Endothelial cell of umbilical vein (primary cell): ENCODE data around the gene ELOA. TPM values are rescaled to one million over a fixed set of nuclear protein-coding genes. Genes with fewer than 3 reads are reported as not detected.

ENCODE experiments used
- BruUV-seq: library from RNA; stranded (reverse); fragments of 400-500 nt; replicated peaks from 2 replicates; lab custom pipeline; 2021; lab: Mats Ljungman, UMichigan
- CTCF ChIA-PET: fragments of 300-600, 350-600 bp; sonication (Branson Sonifier 250); formaldehyde crosslinking; loops from one replicate; lab custom pipeline; 2021; ENCODE audit warnings: antibody characterized with exemption, inconsistent platforms; lab: Charles Lee
- POLR2A ChIA-PET: fragments of 300-600, 350-600 bp; sonication (Branson Sonifier 250); formaldehyde crosslinking; loops from one replicate; lab custom pipeline; 2021; ENCODE audit warnings: antibody characterized with exemption, inconsistent platforms; lab: Charles Lee
- DNase-seq: peaks from one replicate; pipeline ENCODE4 v3.0.0-alpha.2; 2011; ENCODE audit warnings: low read depth, low spot score
- FAIRE-seq: peaks from 2 replicates; lab custom pipeline; 2011; peaks lifted over from hg19 to GRCh38; lab: Jason Lieb, UNC
- H2AFZ ChIP-seq: 2 replicates; pipeline ENCODE4 v1.6.0; 2012; ENCODE audit warnings: low read depth, low read length, control low read depth, inconsistent platforms
- H3K27ac ChIP-seq: 2 replicates; pipeline ENCODE4 v1.5.1; 2011; ENCODE audit warnings: low read depth, mild to moderate bottlenecking, control low read depth, low read length, moderate library complexity; ENCODE audit not compliant: insufficient read depth
- H3K27me3 ChIP-seq, 2 experiments: 2 replicates each; pipeline versions ENCODE4 v1.6.0 to v1.6.1; 2011; ENCODE audit warnings: low read length in 2 of 2, mixed read lengths in 1 of 2; ENCODE audit not compliant: control insufficient read depth in 2 of 2, insufficient read depth in 2 of 2
- H3K36me3 ChIP-seq, 2 experiments: 2 replicates in 1 of 2; 3 replicates in 1 of 2; pipeline ENCODE4 v1.5.1; 2011; ENCODE audit warnings: low read length in 2 of 2, mild to moderate bottlenecking in 1 of 2, moderate library complexity in 1 of 2; ENCODE audit not compliant: control insufficient read depth in 2 of 2, insufficient read depth in 2 of 2; ENCODE audit errors: extremely low read depth in 1 of 2
- H3K4me1 ChIP-seq: 3 replicates; pipeline ENCODE4 v1.5.1; 2011; ENCODE audit warnings: mild to moderate bottlenecking, low read length; ENCODE audit not compliant: control insufficient read depth, insufficient read depth; ENCODE audit errors: extremely low read depth
- H3K4me2 ChIP-seq: 2 replicates; pipeline ENCODE4 v1.6.1; 2011; ENCODE audit warnings: low read length, control low read depth, mixed read lengths; ENCODE audit not compliant: insufficient read depth
- H3K4me3 ChIP-seq, 3 experiments: fragments of 200-600 bp in 1 of 3; sonication (generic), shearing (Covaris generic) in 1 of 3; replicated peaks in 1 of 3; 2 replicates each; pipeline ENCODE4 v1.5.1; 2011 to 2016; ENCODE audit warnings: control low read depth in 3 of 3, low read length in 3 of 3, mild to moderate bottlenecking in 2 of 3, inconsistent platforms in 1 of 3, low read depth in 1 of 3, moderate library complexity in 1 of 3; ENCODE audit not compliant: insufficient read depth in 1 of 3
- H3K79me2 ChIP-seq: 2 replicates; pipeline ENCODE4 v1.6.0; 2012; ENCODE audit warnings: low read length, inconsistent platforms; ENCODE audit not compliant: control insufficient read depth, insufficient read depth
- H3K9ac ChIP-seq: replicated peaks from 2 replicates; pipeline ENCODE3; 2011; ENCODE audit warnings: low read length, control low read depth; ENCODE audit not compliant: insufficient read depth; ENCODE audit errors: extremely low read depth
- H3K9me1 ChIP-seq: replicated peaks from 3 replicates; pipeline ENCODE4 v1.6.0; 2011; ENCODE audit warnings: mild to moderate bottlenecking, low read length; ENCODE audit not compliant: control insufficient read depth, insufficient read depth; ENCODE audit errors: extremely low read depth
- H3K9me3 ChIP-seq: replicated peaks from 2 replicates; pipeline ENCODE4 v1.5.1; 2012; ENCODE audit warnings: low read length, inconsistent platforms; ENCODE audit not compliant: control insufficient read depth, insufficient read depth
- H4K20me1 ChIP-seq: replicated peaks from 2 replicates; pipeline ENCODE3; 2011; ENCODE audit warnings: mild to moderate bottlenecking, low read length; ENCODE audit not compliant: control insufficient read depth, insufficient read depth; ENCODE audit errors: extremely low read depth
- CTCF ChIP-seq, 2 donors: IDR thresholded peaks; 1 replicate in 1 of 2; 2 replicates in 1 of 2; pipeline ENCODE4 v1.5.1; 2011; ENCODE audit warnings: low read length in 2 of 2, mild to moderate bottlenecking in 2 of 2, moderate library complexity in 2 of 2, control low read depth in 1 of 2, inconsistent platforms in 1 of 2, low read depth in 1 of 2; ENCODE audit not compliant: insufficient read depth in 1 of 2; ENCODE audit errors: extremely low read depth in 1 of 2
- EZH2 ChIP-seq: IDR thresholded peaks from 2 replicates; pipeline ENCODE4 v1.6.1; 2012; ENCODE audit warnings: borderline replicate concordance, low read depth, mild to moderate bottlenecking, moderate library complexity, low read length, inconsistent platforms; ENCODE audit not compliant: severe bottlenecking
- FOS ChIP-seq: IDR thresholded peaks from 2 replicates; pipeline ENCODE4 v1.6.1; 2011; ENCODE audit warnings: mild to moderate bottlenecking, low read length, moderate library complexity, borderline replicate concordance; ENCODE audit not compliant: insufficient read depth
- GATA2 ChIP-seq: IDR thresholded peaks from 2 replicates; pipeline ENCODE4 v1.7.0; 2011; ENCODE audit warnings: low read depth, mild to moderate bottlenecking, moderate library complexity, mixed read lengths, low read length; ENCODE audit not compliant: insufficient read length, insufficient read depth
- JUN ChIP-seq: IDR thresholded peaks from 2 replicates; pipeline ENCODE4 v1.6.1; 2011; ENCODE audit warnings: borderline replicate concordance, low read depth; ENCODE audit not compliant: insufficient read length, insufficient read depth
- MAX ChIP-seq: IDR thresholded peaks from 2 replicates; pipeline ENCODE4 v1.6.1; 2011; ENCODE audit not compliant: insufficient read depth, insufficient read length
- MYC ChIP-seq: IDR thresholded peaks from one replicate; pipeline ENCODE4 v1.6.1; 2011; ENCODE audit warnings: mild to moderate bottlenecking, low read depth, low read length
- POLR2A ChIP-seq: IDR thresholded peaks from 2 replicates; pipeline ENCODE4 v1.6.1; 2012; ENCODE audit warnings: low read depth, mild to moderate bottlenecking, control low read depth, low read length
- POLR2AphosphoS5 ChIP-seq: IDR thresholded peaks from 2 replicates; pipeline ENCODE4 v1.6.1; 2012; ENCODE audit warnings: low read depth, mild to moderate bottlenecking, control low read depth, low read length, moderate library complexity; ENCODE audit not compliant: insufficient read depth
- dilution Hi-C: fragments of 300-500 bp; cut with MboI; formaldehyde crosslinking; loops from one replicate; pipeline ENCODE4 v1.15.0; 2019; ENCODE audit warnings: low sequenced_read_pairs; ENCODE audit not compliant: extremely low pct_ligation_motif_present
- intact Hi-C: fragments of 100-400 bp; cut with micrococcal nuclease; formaldehyde crosslinking; loops from one replicate; pipeline ENCODE4 v1.10.0; 2022
- polyA plus RNA-seq, 4 experiments: library from polyadenylated mRNA; depleted of rRNA in 3 of 4; stranded (reverse) in 3 of 4; unstranded in 1 of 4; fragments of >200 nt; gene quantifications; 2 replicates each; pipeline versions ENCODE4 v1.2.1 to v1.2.3, GENCODE V29; 2011 to 2012; ENCODE audit warnings: missing spikeins in 1 of 4
- total RNA-seq: library from RNA; stranded (reverse); gene quantifications from 2 replicates; pipeline ENCODE4 v1.2.3, GENCODE V29; 2021

The ELOA gene
- total and polyA plus RNA-seq, 2 donors (not counting 3 experiments of a cell fraction or from before 2014, with no cell fraction given) = 11.9 to 42.6 TPM

- Histone ChIP-seq H4K20me1 (no peaks in the 10 kb centered on the region), H3K27me3 (no peaks in the 10 kb centered on the region), H3K9ac (peak overlapping the region; percentile 87), H3K4me2 (peak overlapping the region; percentile 56), H3K79me2 (no peaks in the 10 kb centered on the region), H3K9me1 (no peaks in the 10 kb centered on the region), H2AFZ (no peak overlapping the region), H3K27ac (peak overlapping the region; percentile 62), H3K36me3 (peaks cover 0 to 31% of the 10 kb centered on the region in 2 experiments), H3K9me3 (no peaks in the 10 kb centered on the region), H3K4me1 (peaks cover 15% of the 10 kb centered on the region), H3K4me3 (peak overlapping the region in 2 of 3 experiments; percentile 6 to 83)
- peak; percentile 99 for FAIRE-seq
- no peak for DNase-seq
- no TSS peak for BruUV-seq
- dilution Hi-C loops (no loop called here), intact Hi-C loops (loop anchor here (1.0 kb wide), 1 partner anchor 27 kb away; no protein-coding TSS in a partner anchor)
- ChIA-PET POLR2A (interaction anchor here (0.9 to 1.8 kb wide), 3 partner anchors 8 to 21 kb away, joined by 4 to 7 read pairs (median 5); partner anchors contain the start of genes LYPLA2 and PITHD1), CTCF (interaction anchor here (0.7 to 4.6 kb wide), 4 partner anchors 9 to 28 kb away, joined by 3 to 43 read pairs (median 13); partner anchors contain the start of gene PITHD1)
- TF ChIP-seq GATA2 = no peak
- no peak for TF ChIP-seq JUN
- TF ChIP-seq CTCF (IDR thresholded peaks at IDR 0.05; ENCODE audit: extremely low read depth in 1 of 2, insufficient read depth in 1 of 2, low read depth in 1 of 2, low read length in 2 of 2) = no peak
- no peak for TF ChIP-seq EZH2
- no peak for TF ChIP-seq MYC
- TF ChIP-seq POLR2AphosphoS5 = no peak
- TF ChIP-seq FOS = no peak
- no peak for TF ChIP-seq POLR2A
- TF ChIP-seq MAX = no peak
Measured at GRCh38 chr1:23799255-23799569, 55.9 kb downstream of the ELOA start.
